SU-DHL-6 (cell line): ENCODE data around the gene CYB561A3.

Experiments used
- H2AFZ ChIP-seq: fragments of 200-600 bp; sonication (generic); 2 replicates; pipeline ENCODE4 v1.6.1; 2014; ENCODE audit warnings: low read depth, mild to moderate bottlenecking, moderate library complexity, mixed read lengths, antibody characterized with exemption, low read length; ENCODE audit not compliant: severe bottlenecking
- H3F3A ChIP-seq: fragments of 200-600 bp; shearing (Covaris generic); 2 replicates; pipeline ENCODE4 v1.6.0; 2016; ENCODE audit warnings: antibody characterized with exemption, mild to moderate bottlenecking; ENCODE audit not compliant: insufficient read depth
- H3K27ac ChIP-seq: fragments of 200-600 bp; sonication (generic); 2 replicates; pipeline ENCODE4 v1.5.1; 2016; ENCODE audit warnings: low read depth, mild to moderate bottlenecking, low read length, moderate library complexity, mixed read lengths
- H3K27me3 ChIP-seq: fragments of 200-600 bp; sonication (generic), shearing (Covaris generic); 2 replicates; pipeline ENCODE4 v1.6.0; 2014; ENCODE audit warnings: mild to moderate bottlenecking, low read length
- H3K36me3 ChIP-seq: fragments of 200-600 bp; sonication (generic); 2 replicates; pipeline ENCODE4 v1.6.1; 2014; ENCODE audit warnings: mild to moderate bottlenecking, low read length, mixed read lengths
- H3K4me2 ChIP-seq: fragments of 300-600, 200-600 bp; shearing (Covaris generic), sonication (generic); 2 replicates; pipeline ENCODE4 v1.6.0; 2014; ENCODE audit warnings: low read length, low read depth, mild to moderate bottlenecking; ENCODE audit not compliant: poor library complexity, severe bottlenecking
- H3K4me3 ChIP-seq: fragments of 200-600 bp; sonication (generic); 2 replicates; pipeline ENCODE4 v1.5.1; 2014; ENCODE audit warnings: antibody characterized with exemption, low read length, mild to moderate bottlenecking, mixed read lengths; ENCODE audit not compliant: insufficient read depth, poor library complexity, severe bottlenecking
- H3K79me2 ChIP-seq: fragments of 200-600 bp; sonication (generic); 2 replicates; pipeline ENCODE4 v1.6.1; 2014; ENCODE audit warnings: mild to moderate bottlenecking, low read length, moderate library complexity; ENCODE audit not compliant: insufficient read depth
- H3K9ac ChIP-seq: fragments of 200-600 bp; sonication (generic); 2 replicates; pipeline ENCODE4 v1.7.0; 2014; ENCODE audit warnings: mild to moderate bottlenecking, low read length
- H3K9me2 ChIP-seq: fragments of 200-600 bp; sonication (generic); replicated peaks from 2 replicates; pipeline ENCODE4 v1.6.1; 2014; ENCODE audit warnings: low read length; ENCODE audit not compliant: insufficient read depth
- H3K9me3 ChIP-seq: fragments of 200-600 bp; sonication (generic); 2 replicates; pipeline ENCODE4 v1.6.1; 2014; ENCODE audit warnings: low read length, mixed read lengths; ENCODE audit not compliant: insufficient read depth
- H4K20me1 ChIP-seq: fragments of 200-600 bp; sonication (generic); 2 replicates; pipeline ENCODE4 v1.6.1; 2014; ENCODE audit warnings: low read depth, mild to moderate bottlenecking, antibody characterized with exemption, low read length, moderate library complexity, mixed read lengths
- EZH2phosphoT487 ChIP-seq: fragments of 200-600 bp; sonication (generic), shearing (Covaris generic); conservative IDR thresholded peaks from 2 replicates; pipeline ENCODE4 v1.6.1; 2018; ENCODE audit warnings: mild to moderate bottlenecking, antibody characterized with exemption, low read length, moderate library complexity, mixed read lengths
- TF ChIP-seq, protein P1 (sequence below): fragments of 200-600 bp; sonication (generic); IDR thresholded peaks from one replicate; pipeline ENCODE4 v1.5.1; 2017; ENCODE audit warnings: antibody characterized with exemption, mild to moderate bottlenecking, low read length, moderate library complexity; ENCODE audit not compliant: insufficient read depth, poor library complexity, severe bottlenecking

Gene CYB561A3

DNA sequence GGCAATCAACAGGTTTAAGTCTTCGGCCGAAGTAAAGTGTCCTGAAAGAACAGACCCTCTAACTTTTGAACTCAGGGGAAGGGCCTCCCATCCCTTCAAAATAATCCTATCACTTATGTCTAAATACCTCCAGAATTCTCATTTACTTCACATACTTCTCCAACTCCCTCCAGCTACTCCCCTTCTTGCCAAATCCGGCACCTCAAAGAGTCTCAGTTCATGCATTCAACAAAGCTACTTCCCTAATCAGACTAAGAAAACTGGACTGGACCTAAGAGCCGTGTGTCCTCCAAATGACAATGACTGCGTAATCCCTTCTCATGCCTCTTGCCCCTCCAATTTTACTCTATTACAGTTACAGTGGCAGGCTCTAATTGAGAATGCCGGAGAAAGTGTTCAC lies 30.0 kb downstream of the CYB561A3 start:
- Histone ChIP-seq H3K27ac (no peak overlapping the region), H3K4me3 (peak overlapping the region; percentile 90), H3K9ac (peak overlapping the region; percentile 97), H3K27me3 (no peaks in the 10 kb centered on the region), H4K20me1 (peaks cover 17% of the 10 kb centered on the region; the same call in 1 of the 2 replicates), H3K9me3 (no peaks in the 10 kb centered on the region), H3K79me2 (peaks cover 54% of the 10 kb centered on the region), H3F3A (peaks cover 21% of the 10 kb centered on the region), H3K9me2 (no peaks in the 10 kb centered on the region), H3K36me3 (peaks cover 13% of the 10 kb centered on the region; the same call in 1 of the 2 replicates), H2AFZ (no peak overlapping the region), H3K4me2 (peak overlapping the region; percentile 88)
- TF ChIP-seq, protein P1, sequence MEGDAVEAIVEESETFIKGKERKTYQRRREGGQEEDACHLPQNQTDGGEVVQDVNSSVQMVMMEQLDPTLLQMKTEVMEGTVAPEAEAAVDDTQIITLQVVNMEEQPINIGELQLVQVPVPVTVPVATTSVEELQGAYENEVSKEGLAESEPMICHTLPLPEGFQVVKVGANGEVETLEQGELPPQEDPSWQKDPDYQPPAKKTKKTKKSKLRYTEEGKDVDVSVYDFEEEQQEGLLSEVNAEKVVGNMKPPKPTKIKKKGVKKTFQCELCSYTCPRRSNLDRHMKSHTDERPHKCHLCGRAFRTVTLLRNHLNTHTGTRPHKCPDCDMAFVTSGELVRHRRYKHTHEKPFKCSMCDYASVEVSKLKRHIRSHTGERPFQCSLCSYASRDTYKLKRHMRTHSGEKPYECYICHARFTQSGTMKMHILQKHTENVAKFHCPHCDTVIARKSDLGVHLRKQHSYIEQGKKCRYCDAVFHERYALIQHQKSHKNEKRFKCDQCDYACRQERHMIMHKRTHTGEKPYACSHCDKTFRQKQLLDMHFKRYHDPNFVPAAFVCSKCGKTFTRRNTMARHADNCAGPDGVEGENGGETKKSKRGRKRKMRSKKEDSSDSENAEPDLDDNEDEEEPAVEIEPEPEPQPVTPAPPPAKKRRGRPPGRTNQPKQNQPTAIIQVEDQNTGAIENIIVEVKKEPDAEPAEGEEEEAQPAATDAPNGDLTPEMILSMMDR = no peak
- no peak for TF ChIP-seq EZH2phosphoT487

DNA sequence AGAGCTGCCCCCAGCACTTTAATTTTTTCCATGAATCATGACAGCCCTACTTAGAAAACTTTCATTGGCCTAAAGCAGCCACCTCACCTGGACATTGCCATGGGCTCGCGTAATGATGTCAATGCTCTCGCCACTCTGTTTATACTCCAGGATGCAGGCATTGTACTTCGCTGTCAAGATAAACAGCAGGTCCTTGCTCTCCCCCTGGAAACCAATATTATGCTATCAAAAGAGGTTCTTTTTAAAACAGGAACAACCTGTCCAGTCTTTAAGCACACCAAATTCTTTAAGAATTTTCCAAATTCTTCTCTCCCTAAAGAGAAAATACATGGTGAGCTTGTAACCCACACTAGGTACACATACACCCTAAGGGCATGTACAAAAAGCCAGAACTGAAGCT lies 31.8 kb downstream of the CYB561A3 start:
- Histone ChIP-seq H3K9ac (no peak overlapping the region), H3K4me2 (no peak overlapping the region)

DNA sequence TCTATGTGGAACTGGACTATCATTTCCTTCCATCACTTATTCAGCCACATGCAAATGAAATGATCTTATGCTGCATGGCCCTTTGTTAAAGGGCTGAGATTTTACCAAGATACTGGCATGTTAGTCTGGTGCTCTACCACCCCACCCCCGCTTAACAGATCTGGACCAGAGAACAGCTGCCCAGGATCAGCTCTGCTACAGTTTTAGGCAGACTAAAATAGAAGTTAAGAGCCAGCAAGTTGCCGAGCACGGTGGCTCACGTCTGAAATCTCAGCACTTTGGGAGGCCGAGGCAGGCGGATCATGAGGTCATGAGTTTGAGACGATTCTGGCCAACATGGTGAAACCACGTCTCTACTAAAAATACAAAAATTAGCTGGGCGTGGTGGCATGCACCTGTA lies 33.3 kb downstream of the CYB561A3 start:
- H2AFZ ChIP-seq = no peak overlapping the region
- H4K20me1 ChIP-seq = peaks cover 17% of the 10 kb centered on the region; the same call in 1 of the 2 replicates
- H3K36me3 ChIP-seq = peaks cover 19% of the 10 kb centered on the region
- H3K9me2 ChIP-seq = no peaks in the 10 kb centered on the region
- no peak overlapping the region for H3K4me2 ChIP-seq
- no peaks in the 10 kb centered on the region for H3K9me3 ChIP-seq
- H3F3A ChIP-seq = 0 out of 2 replicates have a peak, but pooled peaks cover under 1% of the 10 kb centered on the region
- peaks cover 54% of the 10 kb centered on the region for H3K79me2 ChIP-seq
- H3K27me3 ChIP-seq = no peaks in the 10 kb centered on the region
- no peak overlapping the region for H3K27ac ChIP-seq
- no peak overlapping the region for H3K9ac ChIP-seq
- TF ChIP-seq, protein P1 = no peak
- TF ChIP-seq EZH2phosphoT487 = no peak
- H3K4me3 ChIP-seq = no peak overlapping the region

More for the DNA sequence above, 31.8 kb downstream of the CYB561A3 start:
- TF ChIP-seq, protein P1 = no peak
- TF ChIP-seq EZH2phosphoT487 = no peak
- Histone ChIP-seq H3K9me3 (no peaks in the 10 kb centered on the region), H3K36me3 (peaks cover 13% of the 10 kb centered on the region; the same call in 1 of the 2 replicates), H3K79me2 (peaks cover 54% of the 10 kb centered on the region), H3K27ac (no peak overlapping the region), H4K20me1 (peaks cover 17% of the 10 kb centered on the region; the same call in 1 of the 2 replicates), H3K27me3 (no peaks in the 10 kb centered on the region), H3K4me3 (no peak overlapping the region), H3K9me2 (no peaks in the 10 kb centered on the region), H3F3A (peaks cover 15% of the 10 kb centered on the region), H2AFZ (no peak overlapping the region)
